SH-SY5Y (cell line): Measurements from ENCODE around the gene CMSS1.

Experiments
- GATA2 ChIP-seq: IDR thresholded peaks from 2 replicates; pipeline ENCODE4 v1.6.1; 2011; ENCODE audit warnings: mild to moderate bottlenecking, low read depth, low read length
- GATA3 ChIP-seq: IDR thresholded peaks from 2 replicates; pipeline ENCODE4 v1.6.1; 2011; ENCODE audit warnings: low read depth, mild to moderate bottlenecking, low read length, moderate library complexity

GRCh38 chr3:100030346-100030745, 212.7 kb downstream of the CMSS1 start:
- no peak for TF ChIP-seq GATA2
- no peak for TF ChIP-seq GATA3
